GM18519 (cell line): Measurements from ENCODE around the gene CLSTN3.

Experiments used
- ATAC-seq: cut with Tn5 transposase; IDR thresholded peaks from one replicate; pipeline ENCODE4 v1.9.1; 2021; ENCODE audit warnings: mild to moderate bottlenecking, moderate library complexity; ENCODE audit not compliant: unreplicated experiment, low FRiP score

The CLSTN3 gene

DNA sequence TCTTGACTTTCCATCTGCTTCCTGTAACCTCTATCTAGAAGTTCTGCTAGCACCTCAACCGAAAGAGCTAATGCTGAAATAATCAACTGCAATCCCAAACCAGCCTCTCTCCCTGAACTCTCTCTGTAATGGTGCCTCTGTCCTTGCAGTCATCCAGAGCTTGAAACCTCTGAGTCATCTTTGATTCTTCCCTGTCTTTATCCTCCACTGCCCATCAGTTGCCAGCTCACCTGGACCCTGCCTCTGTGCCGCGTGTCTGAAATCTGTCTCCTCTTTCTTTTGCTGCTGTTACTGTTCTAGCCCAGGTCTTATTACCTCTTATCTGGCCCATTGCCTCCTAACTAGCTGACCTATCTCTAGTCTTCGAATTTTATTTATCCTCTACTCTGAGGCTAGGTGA, 15.5 kb downstream of the CLSTN3 start:
- ATAC-seq: no peak

DNA sequence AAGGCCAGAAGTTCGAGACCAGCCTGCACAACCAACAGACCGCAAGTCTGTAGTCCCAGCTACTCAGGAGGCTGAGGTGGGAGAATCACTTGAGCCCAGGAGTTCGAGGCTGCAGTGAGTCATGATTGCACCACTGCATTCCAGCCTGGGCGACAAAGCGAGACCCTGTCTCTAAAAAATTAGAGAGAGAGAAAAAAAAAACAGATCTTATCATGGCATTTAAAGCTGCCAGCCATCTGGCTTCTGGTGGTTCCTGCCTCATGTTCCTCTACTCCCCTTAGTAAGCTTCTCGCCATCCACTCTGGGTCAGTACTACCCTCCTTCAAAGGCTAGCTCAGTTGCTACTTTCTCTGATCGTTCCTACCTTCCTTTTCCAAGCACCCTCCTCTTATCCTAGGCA, 16.1 kb downstream of the CLSTN3 start:
- no peak for ATAC-seq

DNA sequence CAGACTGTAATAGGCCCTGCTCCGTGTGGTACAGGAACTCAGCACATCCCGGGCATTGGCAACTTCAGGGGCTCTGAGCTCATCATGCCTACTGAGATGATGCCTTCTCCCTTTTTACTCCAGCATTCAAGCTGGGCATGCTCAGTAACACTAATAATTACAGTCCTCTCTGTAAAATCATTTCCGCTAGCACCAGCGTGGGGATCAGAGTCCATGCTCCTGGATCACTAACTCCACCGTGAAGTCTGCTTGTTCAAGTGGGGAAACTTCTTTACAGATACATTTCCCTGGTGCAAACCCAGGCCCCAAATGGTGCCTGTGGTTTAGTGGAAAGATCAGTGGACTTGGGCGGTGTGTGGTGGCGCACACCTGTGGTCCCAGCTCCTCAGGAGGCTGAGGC, 16.7 kb downstream of the CLSTN3 start:
- no peak for ATAC-seq

DNA sequence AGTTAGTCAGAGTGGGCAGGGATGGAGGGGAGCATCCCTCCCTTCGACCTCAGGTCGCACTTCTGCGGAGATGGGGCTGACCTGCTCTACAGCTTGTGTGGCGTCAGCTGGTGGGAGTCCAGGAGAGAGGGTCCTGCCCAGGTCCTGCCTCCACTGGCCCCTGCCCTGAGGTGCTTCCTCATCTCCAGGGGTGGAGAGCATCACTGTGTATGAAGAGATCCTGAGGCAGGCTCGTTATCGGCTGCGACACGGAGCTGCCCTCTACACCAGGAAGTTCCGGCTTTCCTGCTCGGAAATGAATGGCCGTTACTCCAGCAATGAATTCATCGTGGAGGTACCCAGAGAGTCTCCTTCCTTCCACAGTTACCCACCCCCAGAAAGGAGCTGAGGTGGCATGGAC, 20.2 kb downstream of the CLSTN3 start:
- no peak for ATAC-seq

DNA sequence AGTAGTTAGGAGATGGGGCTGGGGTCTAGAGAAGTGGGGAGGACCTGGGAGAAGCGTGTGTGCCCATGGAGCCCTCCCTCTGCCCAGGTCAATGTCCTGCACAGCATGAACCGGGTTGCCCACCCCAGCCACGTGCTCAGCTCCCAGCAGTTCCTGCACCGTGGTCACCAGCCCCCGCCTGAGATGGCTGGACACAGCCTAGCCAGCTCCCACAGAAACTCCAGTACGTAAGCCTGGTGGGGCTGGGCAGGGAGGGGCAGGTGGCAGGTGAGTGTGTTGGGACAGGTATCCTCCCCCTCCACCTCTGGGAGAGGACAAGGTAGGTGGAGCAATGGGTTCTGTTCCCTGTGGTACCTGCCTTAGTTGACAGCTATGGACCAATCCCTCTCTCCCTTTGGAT, 20.7 kb downstream of the CLSTN3 start:
- no peak for ATAC-seq

DNA sequence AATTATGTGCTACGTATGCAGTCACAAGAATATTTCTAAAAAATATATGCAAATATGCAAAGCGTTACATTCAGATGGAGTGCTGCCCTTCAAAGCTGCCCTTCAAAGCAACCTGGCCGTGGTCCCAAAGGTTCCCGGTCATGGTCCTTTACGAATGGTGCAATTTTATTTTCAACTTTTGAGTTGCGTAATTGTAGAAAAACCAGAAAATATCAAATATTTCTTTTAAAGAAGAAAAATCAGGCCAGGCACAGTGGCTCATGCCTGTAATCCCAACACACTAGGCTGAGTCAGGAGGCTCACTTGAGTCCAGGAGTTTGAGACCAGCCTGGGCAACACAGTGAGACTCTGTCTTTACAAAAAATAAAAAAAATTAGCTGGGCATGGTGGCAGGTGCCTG, 21.4 kb downstream of the CLSTN3 start:
- ATAC-seq: no peak

DNA sequence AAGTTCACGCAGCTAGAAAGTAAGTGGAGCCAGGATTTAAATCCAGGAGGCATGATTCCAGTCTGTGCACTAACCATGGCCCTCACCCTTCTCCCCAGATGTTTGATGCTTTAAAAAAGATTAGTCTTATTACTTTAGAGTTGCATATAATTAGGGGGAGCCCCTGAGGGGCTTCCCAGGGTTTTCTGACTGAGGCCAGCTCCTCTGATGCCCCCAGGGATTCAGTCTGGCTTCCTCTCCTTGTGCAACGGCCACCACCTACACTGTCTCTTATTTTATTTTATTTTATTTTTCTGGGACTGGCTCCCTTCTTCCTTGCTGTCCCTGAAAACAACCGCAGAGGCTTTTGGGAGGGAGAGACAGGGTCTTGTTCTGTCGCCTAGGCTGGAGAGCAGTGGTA, 22.6 kb downstream of the CLSTN3 start:
- no peak for ATAC-seq

DNA sequence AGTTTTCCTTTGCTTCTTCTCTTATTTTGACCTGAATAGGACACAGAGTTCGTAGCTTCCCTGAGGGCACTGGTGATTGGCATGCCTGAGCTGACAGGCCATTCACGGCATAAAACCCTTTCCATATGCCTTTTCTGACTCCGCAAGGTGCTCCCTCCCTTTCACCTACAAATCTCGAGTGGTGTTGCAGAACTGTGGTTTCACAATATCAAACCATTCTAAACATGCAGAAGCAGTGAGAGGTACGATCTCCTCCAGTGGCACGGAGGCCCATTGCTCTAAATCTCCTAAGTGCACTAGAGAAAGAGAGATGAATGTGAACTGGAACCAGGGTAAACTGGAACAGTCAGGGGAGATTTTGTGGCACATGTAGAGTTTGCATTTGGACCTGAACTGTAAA, 23.9 kb downstream of the CLSTN3 start:
- ATAC-seq: no peak

DNA sequence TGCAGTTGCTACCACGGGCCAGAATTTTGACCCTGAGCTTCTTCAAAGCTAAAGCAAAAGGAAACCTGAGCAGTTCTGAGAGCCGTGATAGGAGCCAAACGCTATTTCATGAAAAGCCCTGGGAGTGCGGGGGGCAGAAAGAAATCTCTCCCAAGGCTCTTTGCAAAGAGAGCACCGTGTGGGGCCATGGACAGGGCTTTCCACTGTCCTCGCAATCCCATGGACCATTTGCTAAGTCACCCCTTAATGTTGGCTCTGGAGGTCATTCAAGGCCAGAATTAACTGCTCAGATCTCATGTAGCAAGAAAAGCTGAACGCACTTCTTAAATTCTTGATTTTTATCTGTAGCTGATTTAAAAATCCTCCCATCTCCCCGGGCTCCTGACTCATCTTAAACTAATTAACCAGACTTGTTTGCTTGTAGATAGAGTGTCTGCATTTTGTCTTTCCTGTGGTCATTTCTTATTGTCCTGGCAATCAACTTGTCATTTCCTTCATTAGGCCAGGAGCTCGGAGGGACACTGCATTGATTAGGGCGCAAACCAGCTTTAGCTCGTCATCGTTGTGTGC, 24.8 kb downstream of the CLSTN3 start:
- ATAC-seq: no peak

DNA sequence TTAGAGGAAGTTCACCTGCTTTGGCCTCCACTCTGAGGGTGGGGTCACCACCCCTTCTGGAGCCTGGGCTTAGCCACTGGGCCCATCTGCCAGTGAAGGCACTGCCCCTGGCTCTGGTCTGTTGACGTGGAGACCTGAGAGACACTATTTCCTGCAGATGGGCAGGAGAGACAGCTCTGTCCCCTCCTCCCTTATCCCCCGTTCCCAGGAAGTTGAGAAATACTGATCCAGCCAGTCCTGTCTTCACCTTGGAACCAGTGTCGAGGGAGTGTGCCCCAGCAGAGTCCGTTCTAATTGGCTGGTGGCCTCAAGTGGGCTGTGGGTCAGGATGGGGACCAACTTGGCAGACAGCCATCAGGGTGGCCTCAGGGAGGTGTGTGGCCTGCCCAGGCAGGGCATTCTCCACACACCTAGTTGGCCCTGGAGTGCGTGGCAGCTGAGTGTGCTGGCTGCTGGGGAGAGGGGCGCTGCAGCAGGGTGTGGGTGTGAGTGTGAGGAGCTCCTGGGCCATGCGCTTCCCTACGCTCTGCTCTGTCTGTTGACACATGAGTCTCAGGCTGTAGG, 25.4 kb downstream of the CLSTN3 start:
- ATAC-seq: no peak

DNA sequence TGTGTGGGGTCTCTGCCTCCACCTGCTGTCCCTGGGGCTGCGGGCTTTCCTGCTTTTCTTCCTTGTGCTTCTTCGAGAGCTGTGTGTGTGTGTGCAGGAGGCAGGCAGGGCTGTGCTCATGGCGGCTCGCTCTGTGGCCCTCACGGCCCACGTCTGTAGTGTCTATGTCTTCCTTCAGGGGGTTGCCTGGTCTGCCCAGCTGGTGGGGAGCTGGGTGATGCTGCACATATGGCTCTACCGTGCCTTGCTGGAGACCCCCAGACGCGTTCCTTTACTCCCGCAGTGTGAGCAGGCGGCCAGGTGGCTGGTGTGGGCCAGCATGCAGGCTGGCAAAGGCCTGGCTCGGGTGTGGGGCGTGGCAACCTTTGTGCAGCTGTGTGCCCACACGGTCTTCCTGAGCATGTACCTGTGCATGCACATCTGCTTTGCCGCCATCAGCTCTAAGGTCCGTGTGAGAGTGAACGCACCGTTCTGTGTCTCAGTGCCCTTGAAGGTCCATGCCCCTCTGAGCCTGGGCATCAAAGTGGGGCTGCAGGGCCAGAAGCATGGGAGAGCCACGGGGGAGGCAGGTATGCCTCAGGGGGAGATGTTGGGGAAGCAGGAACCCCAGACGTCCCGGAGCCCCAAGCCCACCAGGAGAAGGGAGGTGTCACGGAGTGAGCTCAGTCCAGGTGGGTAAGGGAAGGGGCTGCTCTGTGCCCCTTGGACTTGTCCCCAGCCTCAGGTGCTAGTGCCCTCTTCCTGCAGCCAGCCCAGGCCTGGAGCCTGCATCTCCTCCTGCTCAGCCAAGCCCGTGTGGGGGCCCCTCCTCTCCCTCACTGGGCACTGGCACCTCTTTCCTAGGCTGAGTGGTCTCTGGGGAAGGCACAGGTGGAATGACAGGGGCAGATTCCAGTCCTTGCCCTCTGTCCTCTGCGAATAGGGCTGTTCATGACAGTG, 26.4 kb downstream of the CLSTN3 start:
- ATAC-seq: no peak

DNA sequence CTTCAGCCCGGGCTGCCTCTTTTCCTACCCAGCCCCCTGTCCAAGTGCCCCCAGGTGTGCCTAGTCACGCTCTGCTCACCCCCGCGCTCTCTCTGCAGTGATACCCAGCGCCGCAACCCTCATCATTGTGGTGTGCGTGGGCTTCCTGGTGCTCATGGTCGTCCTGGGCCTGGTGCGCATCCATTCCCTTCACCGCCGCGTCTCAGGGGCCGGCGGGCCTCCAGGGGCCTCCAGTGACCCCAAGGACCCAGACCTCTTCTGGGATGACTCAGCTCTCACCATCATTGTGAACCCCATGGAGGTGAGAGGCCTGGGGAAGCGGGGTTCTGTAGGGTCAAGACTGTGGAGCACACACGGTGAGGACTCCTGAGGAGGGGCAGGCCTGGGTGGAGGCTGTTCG, 27.2 kb downstream of the CLSTN3 start:
- no peak for ATAC-seq

DNA sequence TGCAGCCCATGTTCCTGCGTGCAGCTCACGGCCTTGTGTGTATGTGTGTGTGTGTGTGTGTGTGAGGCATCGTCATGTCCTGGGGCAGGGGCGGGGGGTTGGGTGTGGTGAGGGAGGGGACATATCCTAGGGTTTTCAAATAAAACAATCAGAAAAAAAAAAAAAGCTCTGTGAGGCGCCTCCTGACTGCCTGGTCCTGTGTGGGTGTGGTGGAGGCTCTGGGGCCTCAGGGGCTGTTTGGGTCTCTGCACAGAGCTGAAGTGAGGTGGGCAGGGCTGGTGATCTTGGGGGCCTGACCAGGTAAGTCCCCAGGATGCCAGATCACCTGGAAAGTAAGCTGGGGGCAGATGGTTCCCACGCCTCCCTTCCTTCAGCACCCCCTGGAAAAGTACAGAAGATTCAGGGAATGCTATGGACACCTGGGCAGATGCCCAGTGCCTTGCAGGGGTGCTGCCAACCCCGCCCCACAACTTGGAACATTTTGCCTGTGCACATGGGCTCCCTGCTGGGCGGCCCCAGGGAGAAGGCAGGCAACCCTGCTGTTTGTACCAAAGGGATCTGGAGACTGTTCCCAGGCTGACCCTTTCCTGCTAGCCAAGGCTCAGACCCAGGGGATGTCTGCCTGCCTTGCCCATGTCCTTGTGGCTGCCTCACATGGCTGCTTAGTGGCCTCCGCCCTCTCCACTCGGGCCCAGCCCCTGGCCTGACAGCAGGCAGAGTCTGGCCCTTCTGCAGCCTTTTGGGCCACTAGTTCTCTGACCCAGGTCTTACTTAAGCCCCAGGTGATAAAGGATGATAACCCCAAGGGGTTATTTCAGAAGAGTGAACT, 28.8 kb downstream of the CLSTN3 start:
- ATAC-seq: no peak

DNA sequence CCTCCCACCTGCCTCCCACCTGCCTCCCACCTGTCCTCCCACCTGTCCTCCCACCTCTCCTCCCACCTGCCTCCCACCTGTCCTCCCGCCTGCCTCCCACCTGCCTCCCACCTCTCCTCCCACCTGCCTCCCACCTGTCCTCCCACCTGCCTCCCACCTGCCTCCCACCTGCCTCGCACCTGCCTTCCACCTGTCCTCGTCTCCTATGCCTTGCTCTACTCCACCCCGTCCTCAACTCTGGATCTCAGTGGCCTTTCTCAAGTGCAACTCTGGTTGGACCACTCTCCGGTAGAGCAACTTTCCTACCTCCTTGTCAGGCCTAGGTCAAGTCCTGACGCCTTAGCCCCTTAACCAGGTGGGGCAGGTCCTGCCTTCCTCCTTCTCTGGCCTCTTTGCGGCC, 30.0 kb downstream of the CLSTN3 start:
- ATAC-seq: no peak

DNA sequence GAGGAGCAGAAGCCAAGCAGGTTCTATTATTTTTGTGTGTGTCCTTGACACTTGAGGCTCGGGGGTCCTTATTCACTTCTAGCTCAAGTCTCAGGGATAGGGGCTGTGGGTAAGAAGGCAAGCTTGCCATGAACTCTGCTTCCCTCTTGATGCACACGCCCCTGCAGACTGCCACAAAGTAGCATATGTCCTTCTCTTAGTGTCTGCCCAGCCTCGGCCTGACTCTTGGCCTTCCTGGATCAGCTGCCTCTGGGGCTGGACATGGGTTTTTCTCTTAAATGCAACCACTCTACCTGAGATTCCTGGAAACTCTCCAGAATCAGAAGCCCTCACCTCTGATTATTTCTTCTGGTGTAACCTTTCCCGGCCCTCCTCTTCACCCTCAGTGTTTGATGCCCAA, 31.2 kb downstream of the CLSTN3 start:
- ATAC-seq: no peak

DNA sequence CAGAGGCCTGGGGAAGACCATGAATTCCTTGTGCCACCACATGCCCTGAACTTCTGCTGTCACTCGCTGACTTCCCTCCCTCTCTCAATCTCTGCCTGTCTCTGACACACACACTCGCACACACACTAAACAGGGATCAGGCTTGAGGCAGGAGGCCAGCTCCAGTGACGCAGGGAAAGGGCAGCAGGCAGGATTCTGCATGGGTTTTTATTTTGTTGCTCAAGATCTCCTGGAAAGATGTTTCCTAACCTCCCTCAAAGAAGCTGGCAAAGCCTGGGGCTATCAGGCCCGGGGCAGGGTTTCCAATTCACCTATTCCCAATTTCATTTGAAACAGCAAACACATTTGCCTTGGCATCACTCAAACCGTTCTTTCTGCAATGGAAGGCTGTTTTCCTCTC, 31.6 kb downstream of the CLSTN3 start:
- no peak for ATAC-seq

DNA sequence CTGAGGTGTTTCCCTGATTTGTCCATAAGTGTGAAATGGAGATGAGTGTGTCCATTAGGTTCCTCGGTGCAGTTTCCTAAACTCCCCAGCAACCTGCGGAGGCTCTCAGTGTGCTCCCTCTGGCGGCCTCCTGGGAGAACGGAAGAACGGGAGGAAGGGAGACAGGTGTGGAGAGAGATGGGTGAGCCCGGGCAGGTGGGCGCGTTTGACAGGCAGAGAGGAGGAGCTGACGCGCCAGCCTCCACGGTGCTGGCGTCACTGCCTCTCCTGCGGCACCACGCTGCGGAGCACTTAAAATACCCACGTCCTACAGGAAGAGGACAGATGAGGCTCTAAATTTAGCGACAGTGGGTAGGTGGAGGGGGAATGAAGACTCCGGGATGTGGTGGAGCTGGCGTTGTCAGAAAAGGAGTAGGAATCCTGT, 32.5 kb downstream of the CLSTN3 start:
- no peak for ATAC-seq

DNA sequence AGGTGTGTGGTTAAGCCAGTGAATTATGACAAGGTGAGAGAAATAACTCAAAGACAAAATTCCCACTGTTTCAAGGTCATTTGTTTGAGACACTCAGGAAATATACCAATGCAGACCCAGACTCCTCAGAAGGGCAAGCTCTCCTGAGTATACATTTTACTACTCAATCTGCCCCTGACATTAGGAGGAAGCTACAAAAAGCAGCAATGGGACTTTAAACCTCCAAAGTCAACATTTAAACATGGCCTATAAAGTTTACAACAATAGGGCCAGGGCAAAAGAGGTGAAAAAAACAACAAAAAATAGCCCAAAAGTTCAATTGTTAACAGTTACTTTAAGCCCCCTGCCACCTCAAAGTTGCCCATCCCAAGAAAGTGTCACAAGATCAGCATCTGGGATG, 39.8 kb downstream of the CLSTN3 start:
- no peak for ATAC-seq

DNA sequence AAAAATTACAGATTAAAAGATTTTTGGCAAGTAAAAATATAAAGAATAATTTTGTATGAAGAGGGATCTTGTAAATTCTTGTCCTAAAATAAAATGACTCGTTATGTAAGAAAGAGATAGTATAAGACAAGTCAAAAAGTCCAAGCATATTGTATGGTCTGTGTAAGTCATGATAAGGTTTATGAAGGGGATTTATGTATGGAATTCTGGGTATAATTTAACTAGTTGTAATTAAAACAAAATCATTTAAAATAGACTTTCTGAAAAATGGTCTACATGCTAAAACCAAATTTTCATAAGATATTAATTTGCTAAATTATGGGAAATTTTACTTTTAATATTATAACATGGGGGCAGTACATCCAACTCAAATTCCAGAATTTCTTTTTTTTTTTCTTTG, 41.7 kb downstream of the CLSTN3 start:
- no peak for ATAC-seq

DNA sequence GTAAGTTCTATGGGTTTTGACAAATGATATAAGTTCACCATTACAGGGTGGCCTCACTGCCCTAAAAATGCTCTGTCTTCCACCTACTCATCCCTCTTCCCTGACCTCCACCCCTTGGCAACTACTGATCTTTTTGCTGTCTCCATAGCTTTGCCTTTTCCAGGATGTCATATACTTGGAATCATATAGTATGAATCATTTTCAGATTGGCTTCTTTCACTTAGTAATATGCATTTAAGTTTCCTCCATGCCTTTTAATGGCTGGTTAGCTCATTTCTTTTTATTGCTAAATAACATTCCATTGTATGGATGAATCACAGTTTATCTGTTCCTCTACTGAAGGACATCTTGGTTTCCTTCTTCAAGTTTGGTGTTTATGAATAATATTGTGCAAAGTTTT, 45.3 kb downstream of the CLSTN3 start:
- ATAC-seq: no peak

DNA sequence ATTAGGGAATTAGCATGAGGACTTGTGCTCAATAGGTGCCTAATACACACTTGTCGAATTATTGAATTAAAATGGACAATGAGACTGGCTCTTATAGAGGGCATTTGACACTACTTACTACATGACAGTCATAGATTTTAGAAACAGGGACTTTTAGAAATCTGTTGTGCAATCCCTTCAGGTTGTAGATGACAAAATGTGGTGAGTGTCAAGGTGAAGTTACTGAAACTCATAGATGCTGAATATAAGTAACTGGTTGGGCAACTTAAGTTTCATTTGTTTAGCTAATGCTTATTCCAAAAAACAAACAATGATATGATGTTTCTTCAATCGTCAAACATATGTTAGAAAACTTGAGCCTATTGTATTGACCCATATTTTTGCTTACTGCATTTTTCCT, 46.4 kb downstream of the CLSTN3 start:
- no peak for ATAC-seq
